HG03521 (cell line): ENCODE measurements around the gene GRIK4.
"Not testable (repeated sequence)": the region's sequence is repeated elsewhere in the genome, so short reads cannot be mapped to it uniquely, and the experiment has no call there.

ENCODE experiments used
- ATAC-seq: cut with Tn5 transposase; IDR thresholded peaks from one replicate; pipeline ENCODE4 v1.9.1; 2021; ENCODE audit warnings: mild to moderate bottlenecking, moderate library complexity; ENCODE audit not compliant: unreplicated experiment

Gene GRIK4

DNA sequence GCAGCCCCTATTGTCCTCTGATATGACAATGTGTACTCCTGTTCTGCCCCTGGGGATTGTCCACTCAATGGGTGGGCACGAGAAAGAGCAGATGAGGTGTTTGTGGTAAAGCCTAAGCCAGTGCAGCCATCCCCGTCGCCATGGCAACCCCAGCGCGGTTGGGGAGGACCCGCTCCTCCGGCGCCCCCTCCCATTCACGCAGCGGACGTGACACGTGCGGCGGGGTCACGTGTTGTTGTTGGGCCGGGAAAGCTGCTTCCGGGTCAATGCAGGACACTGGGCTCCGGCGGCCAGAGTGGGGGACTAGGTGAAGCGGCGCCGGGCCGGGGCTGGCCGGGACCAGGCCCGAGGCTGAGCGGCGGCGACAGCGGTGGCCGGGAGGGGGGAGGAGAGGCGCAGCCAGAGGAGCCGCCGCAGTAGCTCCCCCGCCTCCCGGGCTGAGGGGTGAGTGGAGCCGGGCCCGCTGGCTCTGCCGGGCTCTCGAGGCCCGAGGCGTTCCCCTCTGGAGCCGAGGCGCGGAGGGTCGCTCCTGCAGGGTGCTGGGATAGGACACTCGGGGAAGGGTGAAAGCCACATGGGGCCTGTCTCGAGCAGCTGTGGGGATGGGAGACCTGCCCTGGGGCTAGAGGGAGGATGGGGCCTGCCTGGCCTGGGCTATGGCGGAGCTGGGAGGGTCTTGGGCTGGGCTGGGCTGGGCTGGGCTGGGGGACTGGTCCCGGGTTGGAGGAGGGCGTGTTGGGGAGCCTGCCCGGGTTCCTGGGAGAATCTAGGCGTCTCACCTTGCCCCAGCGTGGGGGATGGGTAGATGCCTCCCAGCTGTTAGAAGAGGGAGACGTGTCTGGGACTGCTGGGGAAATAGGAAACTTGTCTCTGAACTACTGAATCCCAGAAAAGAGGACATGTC lies 512.6 kb downstream of the GRIK4 start, which contains the start of gene TBCEL:
TSS of gene TBCEL (plus strand) at position 255 of the 904 bp plus-strand sequence. CDS start 21,589 bp downstream, outside the sequence.
- peak; percentile 89 for ATAC-seq

DNA sequence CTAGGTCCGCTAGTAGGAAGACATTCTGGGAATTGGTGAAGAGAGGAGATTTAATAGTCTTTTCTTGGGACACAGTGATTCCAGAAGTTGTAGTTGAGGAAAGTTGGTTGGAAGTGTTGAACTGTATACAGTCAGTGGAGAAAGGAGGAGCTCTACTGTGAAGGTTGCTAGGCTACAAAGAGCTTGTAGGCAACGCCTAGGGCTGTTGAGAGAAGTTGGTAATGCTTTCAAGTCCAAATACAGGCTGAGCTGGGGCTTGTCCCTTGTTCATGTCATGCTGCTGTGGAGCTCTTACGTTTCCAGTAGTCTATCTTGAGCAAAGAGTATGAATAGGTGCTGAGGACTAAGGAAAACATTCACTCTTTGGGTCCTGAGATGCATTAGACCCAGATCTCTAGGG lies 513.4 kb downstream of the GRIK4 start:
- no peak for ATAC-seq

DNA sequence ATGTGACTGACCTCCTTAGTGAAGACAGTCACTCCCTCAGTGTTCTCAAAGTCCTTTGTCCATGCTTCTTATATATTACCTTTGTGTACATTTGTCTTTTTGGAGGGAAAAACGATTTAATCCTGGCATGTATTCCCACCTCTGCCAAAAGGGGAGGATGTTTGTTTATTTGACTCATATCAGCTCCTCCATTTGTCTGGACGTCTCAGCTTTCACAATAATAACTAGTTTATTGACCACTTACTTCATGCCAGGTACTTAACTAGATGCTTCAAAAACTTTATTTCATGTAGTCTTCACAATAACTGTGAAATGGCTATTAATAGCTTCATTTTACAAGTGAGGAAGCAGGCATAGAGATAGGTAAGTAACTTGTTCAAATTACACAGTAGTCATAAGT lies 517.6 kb downstream of the GRIK4 start:
- ATAC-seq: no peak

DNA sequence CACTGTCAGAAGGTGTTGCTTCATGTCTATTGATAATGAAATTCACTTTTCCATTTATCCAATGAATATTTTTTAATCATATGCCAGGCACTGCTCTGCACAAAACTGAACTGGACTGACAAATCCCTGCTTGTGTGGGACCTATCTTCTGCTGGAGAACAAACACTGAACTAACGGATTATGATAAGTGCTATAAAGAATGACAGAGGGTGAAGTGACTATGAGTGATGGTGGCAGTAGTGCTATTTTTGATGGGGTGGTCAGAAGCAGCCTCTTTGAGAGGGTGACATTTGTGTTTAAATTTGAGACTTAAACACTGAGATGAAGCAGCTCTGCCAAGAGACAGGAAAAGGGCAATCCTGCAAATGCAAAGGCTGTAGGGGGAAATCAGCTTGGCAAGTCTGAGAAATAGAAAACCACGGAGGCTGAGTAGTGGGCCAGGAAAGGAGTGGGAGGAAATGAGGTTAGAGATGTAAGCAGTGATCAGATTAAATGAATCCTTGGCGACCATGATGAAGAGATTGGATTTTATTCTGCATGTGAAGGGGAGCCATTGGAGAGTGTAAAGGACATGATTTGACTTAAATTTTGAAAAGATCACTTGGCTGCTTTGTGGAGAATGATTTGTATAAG lies 518.4 kb downstream of the GRIK4 start:
- no peak for ATAC-seq

DNA sequence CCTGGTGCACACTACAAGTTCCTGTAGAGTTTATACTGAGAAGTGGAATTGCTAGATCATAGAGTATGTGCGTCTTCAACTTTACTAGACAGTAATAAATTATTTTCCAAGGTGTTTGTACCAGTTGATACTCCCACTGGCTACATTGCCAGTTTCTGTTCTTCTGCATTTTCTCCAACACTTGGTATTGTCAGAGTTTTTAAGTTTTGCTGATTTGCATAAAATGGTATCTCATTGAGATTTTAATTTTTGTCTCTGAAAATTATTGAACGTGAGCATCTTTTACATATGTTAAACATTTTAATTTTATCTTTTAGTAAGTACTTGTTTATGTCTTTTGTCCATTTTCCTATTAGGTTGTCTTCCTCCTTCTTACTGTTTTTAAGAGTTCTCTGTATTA lies 519.6 kb downstream of the GRIK4 start:
- ATAC-seq: no peak

DNA sequence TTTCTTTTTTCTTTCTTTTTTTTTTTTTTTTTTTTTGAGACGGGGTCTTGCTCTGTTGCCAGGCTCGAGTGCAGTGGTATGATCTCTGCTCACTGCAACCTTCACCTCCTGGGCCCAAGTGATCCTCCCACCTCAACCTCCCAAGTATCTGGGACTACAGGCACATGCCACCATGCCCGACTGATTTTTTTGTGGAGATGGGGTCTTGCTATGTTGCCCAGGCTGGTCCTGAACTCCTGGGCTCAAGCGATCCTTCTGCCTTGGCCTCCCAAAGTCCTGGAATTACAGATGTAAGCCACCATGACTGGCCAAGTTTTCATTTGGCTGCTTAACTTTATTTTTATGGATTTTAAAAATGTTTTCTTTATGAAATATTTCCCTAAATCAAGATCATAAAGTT lies 520.1 kb downstream of the GRIK4 start:
- not testable (repeated sequence) for ATAC-seq

DNA sequence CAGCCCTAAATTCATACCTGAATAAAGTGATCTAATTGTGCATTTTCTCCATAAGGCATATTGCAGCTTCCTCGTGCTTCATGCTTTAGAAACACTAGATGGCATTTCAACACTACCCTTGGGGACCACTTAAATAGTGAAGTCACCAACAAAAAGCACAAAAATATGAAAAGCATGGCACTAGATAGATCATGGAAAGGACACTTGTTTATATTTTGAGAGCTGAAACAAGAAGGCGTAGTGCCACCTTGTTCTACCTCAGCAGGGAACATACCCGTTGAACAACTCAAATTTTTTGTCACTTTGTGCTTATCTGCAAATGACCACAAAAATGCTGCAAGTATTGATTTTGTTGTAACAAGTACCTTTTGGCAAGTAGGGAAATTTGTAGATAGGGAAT lies 521.0 kb downstream of the GRIK4 start:
- no peak for ATAC-seq

DNA sequence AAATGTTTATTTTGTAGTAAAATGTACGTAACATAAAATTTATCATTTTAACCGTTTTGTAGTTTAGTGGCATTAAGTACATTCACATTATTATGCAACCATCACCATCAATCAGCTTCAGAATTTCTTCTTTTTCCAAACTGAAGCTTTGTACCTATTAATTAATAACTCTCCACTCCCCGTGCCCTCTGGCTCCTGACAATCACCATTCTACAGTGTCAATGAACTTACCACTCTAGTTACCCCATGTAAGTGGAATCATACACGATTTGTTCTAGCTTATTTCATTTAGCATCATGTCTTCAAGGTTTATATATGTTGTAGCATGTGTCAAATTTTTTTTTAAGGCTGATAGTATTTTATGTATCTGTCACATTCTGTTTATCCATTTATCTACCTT lies 522.1 kb downstream of the GRIK4 start:
- ATAC-seq: no peak

DNA sequence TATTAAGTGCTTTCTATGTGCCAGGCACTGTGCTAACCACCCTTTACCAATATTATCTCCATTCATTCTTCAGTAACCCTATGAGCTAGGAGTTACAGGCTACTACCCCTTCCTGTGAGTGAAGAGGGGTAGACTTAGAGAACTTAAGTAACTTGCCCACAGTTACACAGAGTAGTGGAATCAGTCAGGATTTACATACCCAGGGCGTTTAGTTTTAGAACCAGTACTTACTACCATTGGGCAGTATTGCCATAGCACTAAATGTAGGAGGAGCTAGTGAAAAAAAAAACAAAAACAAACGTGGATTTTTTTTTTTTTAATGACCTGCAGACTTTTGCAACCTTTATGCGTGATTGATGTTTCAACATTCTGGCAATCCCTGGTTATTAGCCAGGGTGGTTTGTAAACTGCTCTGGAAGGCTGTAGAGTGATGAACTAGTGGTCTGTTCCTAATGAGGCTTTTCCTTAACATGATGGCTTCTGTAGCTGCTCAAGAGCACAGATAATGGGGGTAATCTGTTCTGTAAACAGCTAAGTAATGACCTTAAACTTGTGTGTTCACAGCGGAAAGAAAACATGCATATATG lies 523.7 kb downstream of the GRIK4 start:
- no peak for ATAC-seq

DNA sequence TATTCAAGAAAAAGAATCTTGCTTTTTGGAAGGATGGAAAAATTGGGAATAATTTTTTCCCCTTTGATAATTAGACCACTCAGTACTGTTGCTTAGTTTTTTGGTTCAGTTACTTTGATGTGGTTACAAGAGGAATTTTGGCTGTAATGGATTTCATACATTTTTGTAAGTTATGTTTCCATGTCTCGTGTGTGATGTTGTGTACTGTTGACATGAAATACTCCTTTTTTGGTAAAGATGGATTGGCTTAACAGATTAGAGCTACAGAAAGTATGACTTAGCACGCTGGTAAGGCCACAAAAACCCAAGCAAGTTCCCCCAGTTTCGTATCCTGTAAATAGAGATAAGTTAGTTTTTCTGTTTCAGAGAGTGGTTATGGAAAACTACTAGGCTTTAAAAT lies 524.2 kb downstream of the GRIK4 start:
- no peak for ATAC-seq

DNA sequence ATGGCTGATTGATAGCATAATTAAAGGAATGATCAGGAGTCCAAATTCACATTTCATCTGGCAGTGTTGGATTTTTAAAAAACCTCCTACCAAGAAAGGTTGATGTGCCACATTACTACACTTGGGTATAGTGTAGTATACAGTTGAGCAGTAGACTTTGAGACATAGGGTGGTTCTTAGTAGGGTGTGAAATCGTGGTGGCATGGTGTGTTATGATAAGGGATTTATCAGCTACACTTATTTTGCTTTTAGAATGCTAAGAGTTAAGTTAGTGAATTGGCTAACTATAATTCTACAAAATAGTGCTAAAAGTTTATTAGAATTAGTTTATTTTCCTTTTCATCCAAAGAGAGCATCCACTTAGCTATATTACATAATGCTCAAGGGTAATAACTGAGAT lies 525.5 kb downstream of the GRIK4 start:
- no peak for ATAC-seq
